Measurements from ENCODE around the gene NRL. TPM values are rescaled to one million over a fixed set of nuclear protein-coding genes. Genes with fewer than 3 reads are reported as not detected.

The NRL gene
- total RNA-seq, 1 donor from 2014 or later = 2.3 TPM

DNA sequence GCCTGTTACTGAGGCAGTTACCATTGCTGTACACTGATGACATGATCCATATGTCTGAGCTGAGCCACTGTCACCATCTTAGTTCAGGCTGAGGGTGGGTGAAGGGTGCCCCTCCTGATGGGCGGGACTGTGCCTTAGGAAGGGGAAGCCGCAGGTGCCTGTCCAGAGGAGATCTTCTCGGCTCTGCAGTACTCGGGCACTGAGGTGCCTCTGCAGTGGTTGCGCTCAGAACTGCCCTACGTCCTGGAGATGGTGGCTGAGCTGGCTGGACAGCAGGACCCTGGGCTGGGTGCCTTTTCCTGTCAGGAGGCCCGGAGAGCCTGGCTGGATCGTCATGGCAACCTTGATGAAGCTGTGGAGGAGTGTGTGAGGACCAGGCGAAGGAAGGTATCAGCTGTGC is 36.2 kb upstream of the NRL start:
- Mint-ChIP-seq H3K27me3 (no peaks in the 10 kb centered on the region), H3K36me3 (ENCODE audit: insufficient read depth) (peaks cover 15% of the 10 kb centered on the region), H3K27ac (no peak overlapping the region), H3K4me1 (ENCODE audit: low read depth) (peaks cover 12% of the 10 kb centered on the region), H3K9me3 (ENCODE audit: low read depth) (no peaks in the 10 kb centered on the region), H3K4me3 (ENCODE audit: low read depth) (no peak overlapping the region)
- no peak for DNase-seq (ENCODE audit: low spot score, unreplicated experiment)
- TF ChIP-seq, protein P1, sequence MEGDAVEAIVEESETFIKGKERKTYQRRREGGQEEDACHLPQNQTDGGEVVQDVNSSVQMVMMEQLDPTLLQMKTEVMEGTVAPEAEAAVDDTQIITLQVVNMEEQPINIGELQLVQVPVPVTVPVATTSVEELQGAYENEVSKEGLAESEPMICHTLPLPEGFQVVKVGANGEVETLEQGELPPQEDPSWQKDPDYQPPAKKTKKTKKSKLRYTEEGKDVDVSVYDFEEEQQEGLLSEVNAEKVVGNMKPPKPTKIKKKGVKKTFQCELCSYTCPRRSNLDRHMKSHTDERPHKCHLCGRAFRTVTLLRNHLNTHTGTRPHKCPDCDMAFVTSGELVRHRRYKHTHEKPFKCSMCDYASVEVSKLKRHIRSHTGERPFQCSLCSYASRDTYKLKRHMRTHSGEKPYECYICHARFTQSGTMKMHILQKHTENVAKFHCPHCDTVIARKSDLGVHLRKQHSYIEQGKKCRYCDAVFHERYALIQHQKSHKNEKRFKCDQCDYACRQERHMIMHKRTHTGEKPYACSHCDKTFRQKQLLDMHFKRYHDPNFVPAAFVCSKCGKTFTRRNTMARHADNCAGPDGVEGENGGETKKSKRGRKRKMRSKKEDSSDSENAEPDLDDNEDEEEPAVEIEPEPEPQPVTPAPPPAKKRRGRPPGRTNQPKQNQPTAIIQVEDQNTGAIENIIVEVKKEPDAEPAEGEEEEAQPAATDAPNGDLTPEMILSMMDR (IDR thresholded peaks at IDR 0.05; ENCODE audit: unreplicated experiment) = no peak

- Mint-ChIP-seq H3K36me3 (ENCODE audit: insufficient read depth) (peaks cover 13% of the 10 kb centered on the region), H3K9me3 (ENCODE audit: low read depth) (no peaks in the 10 kb centered on the region), H3K27me3 (no peaks in the 10 kb centered on the region)
Measured at GRCh38 chr14:24150567-24150966, 35.8 kb upstream of the NRL start.

GRCh38 chr14:24150061-24150460 is 35.3 kb upstream of the NRL start:
- DNase-seq (ENCODE audit: low spot score, unreplicated experiment) = no peak
- H3K27ac Mint-ChIP-seq = no peak overlapping the region
- no peak overlapping the region for H3K4me3 Mint-ChIP-seq (ENCODE audit: low read depth)
- TF ChIP-seq, protein P1 (IDR thresholded peaks at IDR 0.05; ENCODE audit: unreplicated experiment) = no peak
- H3K27me3 Mint-ChIP-seq = no peaks in the 10 kb centered on the region
- no peaks in the 10 kb centered on the region for H3K9me3 Mint-ChIP-seq (ENCODE audit: low read depth)
- peaks cover 12% of the 10 kb centered on the region for H3K36me3 Mint-ChIP-seq (ENCODE audit: insufficient read depth)
- peaks cover 18% of the 10 kb centered on the region for H3K4me1 Mint-ChIP-seq (ENCODE audit: low read depth)

More at GRCh38 chr14:24150567-24150966, 35.8 kb upstream of the NRL start:
- DNase-seq (ENCODE audit: low spot score, unreplicated experiment) = no peak
- TF ChIP-seq, protein P1 (IDR thresholded peaks at IDR 0.05; ENCODE audit: unreplicated experiment) = no peak
- Mint-ChIP-seq H3K27ac (no peak overlapping the region), H3K4me1 (ENCODE audit: low read depth) (peaks cover 16% of the 10 kb centered on the region), H3K4me3 (ENCODE audit: low read depth) (no peak overlapping the region)

GRCh38 chr14:24149302-24149969 is 34.7 kb upstream of the NRL start:
- TF ChIP-seq, protein P1 (IDR thresholded peaks at IDR 0.05; ENCODE audit: unreplicated experiment) = no peak
- no peak for DNase-seq (ENCODE audit: low spot score, unreplicated experiment)
- Mint-ChIP-seq H3K9me3 (ENCODE audit: low read depth) (no peaks in the 10 kb centered on the region), H3K27me3 (no peaks in the 10 kb centered on the region), H3K4me1 (ENCODE audit: low read depth) (peaks cover 18% of the 10 kb centered on the region), H3K27ac (no peak overlapping the region), H3K4me3 (ENCODE audit: low read depth) (peak overlapping the region; percentile 99), H3K36me3 (ENCODE audit: insufficient read depth) (peaks cover 9% of the 10 kb centered on the region)

DNA sequence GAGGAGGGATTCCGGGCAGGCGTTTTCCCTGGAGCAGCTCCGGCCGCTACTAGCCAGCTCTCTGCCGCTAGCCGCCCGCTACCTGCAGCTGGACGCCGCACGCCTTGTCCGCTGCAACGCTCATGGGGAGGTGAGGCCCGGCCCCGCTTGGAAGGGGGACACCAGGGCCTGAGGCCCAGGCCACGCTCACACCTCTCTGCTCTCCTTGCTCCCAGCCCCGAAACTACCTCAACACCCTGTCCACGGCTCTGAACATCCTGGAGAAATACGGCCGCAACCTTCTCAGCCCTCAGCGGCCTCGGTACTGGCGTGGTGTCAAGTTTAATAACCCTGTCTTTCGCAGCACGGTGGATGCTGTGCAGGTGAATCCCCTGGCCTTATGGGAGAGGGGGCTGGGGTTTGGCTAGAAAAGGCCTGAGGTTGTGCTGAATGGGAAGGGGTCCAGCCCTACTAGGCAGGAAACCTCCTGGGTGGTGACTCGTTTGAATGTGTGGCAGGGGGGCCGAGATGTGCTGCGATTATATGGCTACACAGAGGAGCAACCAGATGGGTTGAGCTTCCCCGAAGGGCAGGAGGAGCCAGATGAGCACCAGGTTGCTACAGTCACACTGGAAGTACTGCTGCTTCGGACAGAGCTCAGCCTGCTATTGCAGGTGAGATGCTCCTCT is 33.1 kb upstream of the NRL start:
- DNase-seq (ENCODE audit: low spot score, unreplicated experiment) = no peak
- Mint-ChIP-seq H3K4me3 (ENCODE audit: low read depth) (peak overlapping the region; percentile 99), H3K27ac (peak overlapping the region; percentile 87), H3K9me3 (ENCODE audit: low read depth) (no peaks in the 10 kb centered on the region), H3K27me3 (no peaks in the 10 kb centered on the region), H3K4me1 (ENCODE audit: low read depth) (peaks cover 18% of the 10 kb centered on the region), H3K36me3 (ENCODE audit: insufficient read depth) (peaks cover 9% of the 10 kb centered on the region)
- TF ChIP-seq, protein P1 (IDR thresholded peaks at IDR 0.05; ENCODE audit: unreplicated experiment) = no peak
